GM18909 (cell line): ENCODE data around the gene INTS15.

Experiments used
- ATAC-seq: cut with Tn5 transposase; IDR thresholded peaks from one replicate; pipeline ENCODE4 v1.9.1; 2021; ENCODE audit warnings: mild to moderate bottlenecking; ENCODE audit not compliant: unreplicated experiment, poor library complexity

INTS15 gene

DNA sequence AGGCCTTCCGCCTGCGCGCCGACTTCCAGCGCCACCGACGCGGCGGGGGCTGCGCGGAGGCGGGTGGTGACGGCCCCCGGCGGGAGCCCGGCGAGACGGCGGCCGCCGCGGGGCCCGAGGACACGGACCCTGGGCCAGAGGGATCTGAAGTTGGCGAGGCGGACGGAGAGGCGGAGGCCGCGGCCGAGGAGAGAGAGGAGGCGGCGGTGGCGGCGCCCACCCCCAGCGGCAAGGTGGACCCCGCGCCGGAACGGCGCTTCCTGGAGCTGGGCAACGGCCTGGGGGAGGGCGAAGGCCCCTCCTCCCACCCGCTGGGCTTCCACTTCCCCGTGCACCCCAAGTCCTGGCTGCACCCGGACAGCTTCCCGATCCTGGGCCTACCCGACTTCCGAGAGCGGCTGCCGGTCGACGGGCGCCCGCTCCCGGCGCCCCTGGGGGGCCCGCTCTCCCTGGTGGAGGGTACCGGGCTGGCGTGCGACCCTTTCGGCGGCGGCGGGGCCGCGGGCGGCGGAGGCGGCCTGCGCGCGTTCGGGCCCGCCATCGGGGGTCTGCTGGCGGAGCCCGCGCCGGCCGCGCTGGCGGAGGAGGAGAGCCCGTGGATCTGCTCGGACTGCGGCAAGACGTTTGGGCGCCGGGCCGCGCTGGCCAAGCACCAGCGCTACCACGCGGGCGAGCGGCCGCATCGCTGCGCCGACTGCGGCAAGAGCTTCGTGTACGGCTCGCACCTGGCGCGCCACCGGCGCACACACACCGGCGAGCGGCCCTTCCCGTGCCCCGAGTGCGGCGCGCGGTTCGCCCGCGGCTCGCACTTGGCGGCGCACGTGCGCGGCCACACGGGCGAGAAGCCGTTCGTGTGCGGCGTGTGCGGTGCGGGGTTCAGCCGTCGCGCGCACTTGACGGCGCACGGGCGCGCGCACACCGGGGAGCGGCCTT is 63.5 kb downstream of the INTS15 start:
- no peak for ATAC-seq

DNA sequence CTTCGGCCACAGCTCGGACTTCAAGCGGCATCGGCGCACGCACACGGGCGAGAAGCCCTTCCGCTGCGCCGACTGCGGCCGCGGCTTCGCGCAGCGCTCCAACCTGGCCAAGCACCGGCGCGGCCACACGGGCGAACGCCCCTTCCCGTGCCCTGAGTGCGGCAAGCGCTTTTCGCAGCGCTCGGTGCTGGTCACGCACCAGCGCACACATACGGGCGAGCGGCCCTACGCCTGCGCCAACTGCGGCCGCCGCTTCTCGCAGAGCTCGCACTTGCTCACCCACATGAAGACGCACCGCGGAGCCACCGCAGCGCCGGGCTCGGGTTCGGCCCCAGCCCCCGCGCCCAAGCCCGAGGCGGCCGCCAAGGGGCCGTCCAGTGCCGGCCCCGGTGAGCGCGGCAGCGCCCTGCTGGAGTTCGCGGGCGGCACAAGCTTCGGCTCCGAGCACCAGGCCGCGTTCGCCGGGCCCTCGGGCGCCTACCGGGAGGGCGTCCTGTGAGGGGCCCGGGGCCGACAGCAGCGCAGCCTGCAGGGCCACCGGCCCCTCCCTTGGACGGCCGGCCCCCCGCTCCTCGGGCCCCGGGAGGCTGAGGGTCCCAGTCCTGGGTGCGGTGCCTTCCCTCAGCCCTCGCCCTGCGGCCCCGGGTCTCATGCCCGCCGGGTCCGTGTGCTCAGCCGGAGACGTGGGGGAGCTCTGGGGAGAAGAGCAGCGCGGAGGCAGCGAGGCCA is 64.5 kb downstream of the INTS15 start:
- ATAC-seq: no peak

GRCh38 chr7:6654842-6655610 is 65.2 kb downstream of the INTS15 start:
- no peak for ATAC-seq

DNA sequence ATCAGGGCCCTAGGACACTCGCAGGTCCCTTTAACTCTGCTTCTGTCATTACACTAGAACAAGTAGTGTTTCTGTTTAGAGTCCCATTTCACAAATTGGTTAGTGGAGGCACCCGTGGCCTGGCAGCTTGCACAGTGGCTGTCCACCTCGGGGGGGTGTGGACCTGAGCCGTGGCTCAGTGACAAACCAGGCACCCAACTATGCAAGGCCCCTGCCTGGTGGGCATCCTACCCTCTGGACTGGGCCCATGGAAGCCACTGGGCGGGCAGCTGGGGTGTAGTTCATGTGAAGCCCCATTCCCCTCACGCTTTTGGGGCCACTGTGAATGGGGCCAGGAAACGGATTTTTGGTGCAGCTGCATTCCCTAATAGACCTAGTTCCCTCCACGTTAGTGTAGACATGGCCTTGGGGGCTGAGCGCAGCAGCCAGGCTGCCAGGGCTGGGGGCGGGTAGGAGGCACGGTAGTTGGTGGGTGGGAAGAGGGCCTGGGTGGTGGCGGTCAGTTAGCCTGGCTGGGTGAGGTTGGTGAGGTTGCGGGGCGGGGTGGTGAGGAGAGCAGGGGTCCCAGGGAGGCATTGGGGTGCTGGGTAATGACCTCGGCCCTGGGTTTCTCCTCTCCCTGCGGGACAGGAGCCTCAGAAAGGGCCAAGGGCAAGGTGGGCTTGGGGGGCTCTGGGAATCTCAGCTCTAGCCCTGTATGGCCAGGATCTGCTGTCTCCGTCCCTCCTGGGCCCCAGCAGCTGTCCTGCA is 66.0 kb downstream of the INTS15 start:
- no peak for ATAC-seq

GRCh38 chr7:6656413-6656812 is 66.6 kb downstream of the INTS15 start:
- ATAC-seq: no peak
